Thyroid gland (tissue), 4 donors: ENCODE results near the gene NADK. TPM values are rescaled to one million over a fixed set of nuclear protein-coding genes. Genes with fewer than 3 reads are reported as not detected.
"Not testable (repeated sequence)": the region's sequence is repeated elsewhere in the genome, so short reads cannot be mapped to it uniquely, and the experiment has no call there.

Source experiments
- DNase-seq, 2 donors: peaks; one replicate each; pipeline ENCODE4 v3.0.0-alpha.2; 2019
- H3K27ac ChIP-seq, 3 donors: fragments of 200-600 bp; sonication (generic); 1 replicate in 2 of 3; 2 replicates in 1 of 3; pipeline ENCODE4 v1.5.1; 2016 to 2019; ENCODE audit warnings: mild to moderate bottlenecking in 1 of 3, moderate library complexity in 1 of 3
- H3K27me3 ChIP-seq: fragments of 200-600 bp; sonication (generic); one replicate; pipeline ENCODE4 v1.5.1; 2019
- H3K36me3 ChIP-seq, 2 donors: fragments of 200-600 bp; sonication (generic); one replicate each; pipeline ENCODE4 v1.5.1; 2016 to 2019
- H3K4me1 ChIP-seq, 2 donors: fragments of 200-600 bp; sonication (generic); one replicate each; pipeline ENCODE4 v1.5.1; 2017 to 2019
- H3K4me3 ChIP-seq, 3 donors: fragments of 200-600 bp; sonication (generic); replicated peaks in 1 of 3; 1 replicate in 2 of 3; 2 replicates in 1 of 3; pipeline ENCODE4 v1.5.1; 2016; ENCODE audit warnings: mild to moderate bottlenecking in 1 of 3
- H3K9me3 ChIP-seq: fragments of 200-600 bp; sonication (generic); one replicate; pipeline ENCODE4 v1.5.1; 2017
- CTCF ChIP-seq, 6 experiments: fragments of 200-600 bp in 3 of 6; fragments of 450-650 bp in 3 of 6; sonication (generic) in 3 of 6; IDR thresholded peaks; one replicate each; pipeline ENCODE4 v1.5.1; 2016 to 2019; ENCODE audit warnings: antibody characterized with exemption in 6 of 6, mild to moderate bottlenecking in 2 of 6, inconsistent platforms in 1 of 6, moderate library complexity in 1 of 6
- POLR2A ChIP-seq, 2 donors: fragments of 450-650 bp; IDR thresholded peaks; one replicate each; pipeline ENCODE4 v1.6.1; 2017; ENCODE audit warnings: antibody characterized with exemption in 2 of 2, mild to moderate bottlenecking in 2 of 2, moderate library complexity in 1 of 2
- WGBS, 2 donors: methylation state at CpG; one replicate each; pipeline ENCODE4 v1.1.5; 2017; 5-methylcytosine and 5-hydroxymethylcytosine counted together
- intact Hi-C: fragments of 100-400 bp; cut with DNase I; formaldehyde crosslinking; loops from one replicate; pipeline ENCODE4 v1.15.1; 2023
- total RNA-seq, 4 donors: library from RNA; depleted of rRNA; stranded (reverse); fragments of >200 nt; gene quantifications; one replicate each; pipeline ENCODE4 v1.2.3, GENCODE V29; 2016

NADK gene
- total RNA-seq, 4 donors from 2014 or later, result 64.8 to 91.4 (median 84.2) TPM

GRCh38 chr1:1732381-1732780 lies 45.9 kb downstream of the NADK start:
- H3K4me3 ChIP-seq, result no peak overlapping the region
- intact Hi-C loops, result no loop called here

GRCh38 chr1:1730870-1731269 lies 47.4 kb downstream of the NADK start:
- peaks cover 11 to 13% of the 10 kb centered on the region in 2 donors for H3K36me3 ChIP-seq
- H3K4me1 ChIP-seq, result no peaks in the 10 kb centered on the region
- H3K27me3 ChIP-seq, result no peaks in the 10 kb centered on the region
- TF ChIP-seq POLR2A (IDR thresholded peaks at IDR 0.05), result no peak
- no peak for TF ChIP-seq CTCF (IDR thresholded peaks at IDR 0.05)
- H3K4me3 ChIP-seq, result no peak overlapping the region
- intact Hi-C loops, result no loop called here
- DNase-seq, result no peak
- 93 to 97% methylated on average over 13 to 17 of the region's 17 CpGs for WGBS, 2 donors
- no peaks in the 10 kb centered on the region for H3K9me3 ChIP-seq
- no peak overlapping the region for H3K27ac ChIP-seq

More at GRCh38 chr1:1732381-1732780, 45.9 kb downstream of the NADK start:
- Histone ChIP-seq H3K4me1 (no peaks in the 10 kb centered on the region), H3K9me3 (no peaks in the 10 kb centered on the region), H3K27me3 (no peaks in the 10 kb centered on the region), H3K36me3 (peaks cover 11 to 13% of the 10 kb centered on the region in 2 donors), H3K27ac (no peak overlapping the region)
- WGBS, 2 donors, result 91 to 92% methylated on average over 17 of the region's 17 CpGs
- TF ChIP-seq POLR2A (IDR thresholded peaks at IDR 0.05) (no peak), CTCF (IDR thresholded peaks at IDR 0.05) (no peak)
- DNase-seq, result no peak

- H3K9me3 ChIP-seq, H3K4me1 ChIP-seq, H3K27ac ChIP-seq, H3K27me3 ChIP-seq, DNase-seq, intact Hi-C loops, H3K4me3 ChIP-seq: not testable (repeated sequence)
- 90 to 100% methylated on average over 1 to 2 of the region's 13 CpGs for WGBS, 2 donors
- peaks cover 11 to 13% of the 10 kb centered on the region in 2 donors for H3K36me3 ChIP-seq
Measured at GRCh38 chr1:1730230-1730629, 48.0 kb downstream of the NADK start.

GRCh38 chr1:1729116-1729816 lies 49.0 kb downstream of the NADK start:
- 90 to 97% methylated on average over 13 to 16 of the region's 18 CpGs for WGBS, 2 donors

GRCh38 chr1:1728308-1729005 lies 49.8 kb downstream of the NADK start:
- H3K9me3 ChIP-seq, DNase-seq, H3K27me3 ChIP-seq, H3K4me3 ChIP-seq, H3K4me1 ChIP-seq, intact Hi-C loops: not testable (repeated sequence)
- Histone ChIP-seq H3K36me3 (peaks cover 11% of the 10 kb centered on the region in 2 donors), H3K27ac (peak overlapping the region in 1 of 3 donors; percentile 30)
- WGBS, 2 donors, result 52 to 65% methylated on average over 6 to 10 of the region's 14 CpGs

More at GRCh38 chr1:1729116-1729816, 49.0 kb downstream of the NADK start:
- H3K4me3 ChIP-seq, DNase-seq, H3K4me1 ChIP-seq, H3K27me3 ChIP-seq, intact Hi-C loops, H3K27ac ChIP-seq, H3K9me3 ChIP-seq: not testable (repeated sequence)
- H3K36me3 ChIP-seq, result peaks cover 11 to 13% of the 10 kb centered on the region in 2 donors

- intact Hi-C loops, H3K36me3 ChIP-seq, H3K4me3 ChIP-seq, DNase-seq, H3K9me3 ChIP-seq, H3K27ac ChIP-seq, H3K4me1 ChIP-seq, H3K27me3 ChIP-seq: not testable (repeated sequence)
- WGBS, 2 donors, result 88 to 93% methylated on average over 11 of the region's 12 CpGs
Measured at GRCh38 chr1:1727131-1727651, 51.1 kb downstream of the NADK start.

- H3K36me3 ChIP-seq, DNase-seq, H3K4me1 ChIP-seq, H3K4me3 ChIP-seq, H3K27ac ChIP-seq, H3K9me3 ChIP-seq, intact Hi-C loops, H3K27me3 ChIP-seq: not testable (repeated sequence)
- 92 to 95% methylated on average over 17 of the region's 17 CpGs for WGBS, 2 donors
Measured at GRCh38 chr1:1726088-1726487, 52.2 kb downstream of the NADK start.
